Omental fat pad (tissue), 4 donors: ENCODE data around the gene GLRA1. TPM values are rescaled to one million over a fixed set of nuclear protein-coding genes. Genes with fewer than 3 reads are reported as not detected.

Source experiments
- ATAC-seq: fragments of 150-250 bp; one replicate; pipeline ENCODE4 v1.9.1; 2016; ENCODE audit warnings: mild to moderate bottlenecking, moderate library complexity; ENCODE audit not compliant: low FRiP score
- DNase-seq: peaks from one replicate; pipeline ENCODE4 v3.0.0-alpha.2; 2019; ENCODE audit warnings: low spot score
- total RNA-seq, 4 donors: library from RNA; depleted of rRNA; stranded (reverse); fragments of >200 nt; gene quantifications; one replicate each; pipeline ENCODE4 v1.1.0, GENCODE V29; 2016
- TF ChIP-seq, protein P1 (sequence below), 3 donors: fragments of 450-650 bp; IDR thresholded peaks; one replicate each; pipeline ENCODE4 v1.5.1; 2016 to 2017; ENCODE audit warnings: antibody characterized with exemption in 3 of 3, mild to moderate bottlenecking in 3 of 3, moderate library complexity in 2 of 3

GLRA1 gene
- total RNA-seq, 4 donors from 2014 or later: not detected

DNA sequence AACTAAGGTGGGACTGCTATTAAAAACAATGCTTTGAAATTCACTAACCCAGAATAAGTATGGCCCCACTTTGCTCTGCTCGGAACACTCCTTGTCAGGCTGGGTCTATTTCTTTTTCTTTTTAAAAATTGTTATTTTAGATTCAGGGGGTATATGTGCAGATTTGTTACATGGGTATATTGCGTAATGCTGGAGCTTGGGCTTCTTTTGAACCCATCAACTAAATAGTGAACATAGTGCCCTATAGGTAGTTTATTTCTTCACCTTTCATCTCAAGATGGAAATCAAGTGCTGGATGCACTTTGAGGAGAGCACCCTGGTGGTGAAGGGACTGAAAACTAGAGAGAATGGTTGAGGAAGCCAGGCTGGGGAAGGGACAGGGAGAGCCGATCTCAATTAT lies 51.0 kb downstream of the GLRA1 start:
- ATAC-seq (no peak), DNase-seq (no peak)
- TF ChIP-seq, protein P1, sequence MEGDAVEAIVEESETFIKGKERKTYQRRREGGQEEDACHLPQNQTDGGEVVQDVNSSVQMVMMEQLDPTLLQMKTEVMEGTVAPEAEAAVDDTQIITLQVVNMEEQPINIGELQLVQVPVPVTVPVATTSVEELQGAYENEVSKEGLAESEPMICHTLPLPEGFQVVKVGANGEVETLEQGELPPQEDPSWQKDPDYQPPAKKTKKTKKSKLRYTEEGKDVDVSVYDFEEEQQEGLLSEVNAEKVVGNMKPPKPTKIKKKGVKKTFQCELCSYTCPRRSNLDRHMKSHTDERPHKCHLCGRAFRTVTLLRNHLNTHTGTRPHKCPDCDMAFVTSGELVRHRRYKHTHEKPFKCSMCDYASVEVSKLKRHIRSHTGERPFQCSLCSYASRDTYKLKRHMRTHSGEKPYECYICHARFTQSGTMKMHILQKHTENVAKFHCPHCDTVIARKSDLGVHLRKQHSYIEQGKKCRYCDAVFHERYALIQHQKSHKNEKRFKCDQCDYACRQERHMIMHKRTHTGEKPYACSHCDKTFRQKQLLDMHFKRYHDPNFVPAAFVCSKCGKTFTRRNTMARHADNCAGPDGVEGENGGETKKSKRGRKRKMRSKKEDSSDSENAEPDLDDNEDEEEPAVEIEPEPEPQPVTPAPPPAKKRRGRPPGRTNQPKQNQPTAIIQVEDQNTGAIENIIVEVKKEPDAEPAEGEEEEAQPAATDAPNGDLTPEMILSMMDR (IDR thresholded peaks at IDR 0.05): no peak

DNA sequence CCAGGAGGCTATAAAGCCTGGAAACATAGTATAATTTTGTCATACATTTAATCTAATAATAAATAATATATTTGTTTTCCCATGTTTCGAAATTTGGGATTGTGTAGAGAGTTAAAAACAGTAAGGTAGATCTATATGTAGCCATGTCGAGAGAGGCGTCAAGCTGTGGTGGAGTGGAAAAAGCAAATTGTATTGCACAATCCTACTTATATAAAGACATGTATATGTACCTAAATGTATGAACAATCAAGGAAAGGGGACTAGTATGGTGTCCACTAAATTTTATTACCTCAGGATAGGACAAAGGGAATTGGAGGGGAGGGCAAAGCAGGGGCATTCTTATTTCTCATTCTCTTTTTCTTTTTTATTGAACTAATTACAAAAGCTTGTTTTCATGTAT lies 52.0 kb downstream of the GLRA1 start:
- TF ChIP-seq, protein P1 (IDR thresholded peaks at IDR 0.05): no peak
- DNase-seq (no peak), ATAC-seq (no peak)

DNA sequence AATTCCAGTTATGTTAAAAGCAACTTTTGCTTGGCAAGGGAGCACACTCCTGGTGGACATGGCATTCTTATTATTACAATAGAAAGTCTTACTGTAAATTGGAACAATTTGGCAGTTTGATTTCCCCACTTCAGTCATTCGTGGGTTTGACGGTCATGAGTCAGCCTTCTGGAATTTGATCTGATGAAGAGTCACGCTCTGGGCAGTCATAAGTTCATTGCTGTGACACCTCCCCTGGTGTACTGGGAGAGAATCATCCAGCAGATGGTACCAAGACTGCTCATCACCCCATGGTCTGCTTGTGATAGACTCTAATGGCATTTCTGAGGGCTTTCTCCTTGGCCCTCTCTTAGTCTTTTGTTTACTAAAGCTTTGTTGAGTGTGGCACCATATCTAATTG lies 53.8 kb downstream of the GLRA1 start:
- DNase-seq (no peak), ATAC-seq (no peak)
- TF ChIP-seq, protein P1 (IDR thresholded peaks at IDR 0.05): no peak

DNA sequence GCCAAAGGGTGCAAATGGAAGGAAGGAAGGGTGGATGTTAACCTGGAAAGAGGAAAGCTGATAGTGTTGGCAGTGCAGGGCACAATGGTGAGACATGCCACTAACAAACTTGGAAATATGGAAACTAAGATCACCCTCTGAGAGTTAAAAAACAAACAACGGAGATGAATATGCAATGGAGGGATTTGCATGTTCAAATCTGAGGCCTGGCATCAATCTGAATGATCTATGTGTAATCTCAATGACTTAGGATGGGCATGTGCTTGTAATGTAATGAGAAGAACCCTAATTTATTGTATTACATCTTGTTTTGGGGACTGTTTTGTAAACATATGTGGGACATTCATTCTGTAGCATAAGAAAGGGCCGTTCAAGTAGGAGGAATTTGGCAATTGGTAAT lies 54.4 kb downstream of the GLRA1 start:
- TF ChIP-seq, protein P1 (IDR thresholded peaks at IDR 0.05): no peak
- DNase-seq (no peak), ATAC-seq (no peak)

DNA sequence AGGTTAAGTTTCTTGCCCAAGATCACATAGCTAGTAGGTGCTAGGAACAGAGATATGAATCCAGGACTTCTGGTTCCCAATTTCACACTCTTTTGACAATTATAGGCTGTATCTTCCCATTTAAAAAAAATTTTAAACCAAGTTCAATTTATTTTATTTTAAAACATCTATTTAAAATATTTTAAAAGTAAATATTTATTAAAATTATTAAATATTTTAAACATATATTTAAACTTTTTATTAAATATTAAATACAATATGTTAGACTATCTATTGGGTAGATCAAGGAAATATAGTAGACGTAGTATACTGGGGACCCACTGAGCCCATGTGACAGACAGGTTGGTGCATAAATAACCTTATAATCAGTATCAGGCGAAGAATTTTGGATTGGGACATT lies 54.8 kb downstream of the GLRA1 start:
- ATAC-seq (no peak), DNase-seq (no peak)
- TF ChIP-seq, protein P1 (IDR thresholded peaks at IDR 0.05): no peak

DNA sequence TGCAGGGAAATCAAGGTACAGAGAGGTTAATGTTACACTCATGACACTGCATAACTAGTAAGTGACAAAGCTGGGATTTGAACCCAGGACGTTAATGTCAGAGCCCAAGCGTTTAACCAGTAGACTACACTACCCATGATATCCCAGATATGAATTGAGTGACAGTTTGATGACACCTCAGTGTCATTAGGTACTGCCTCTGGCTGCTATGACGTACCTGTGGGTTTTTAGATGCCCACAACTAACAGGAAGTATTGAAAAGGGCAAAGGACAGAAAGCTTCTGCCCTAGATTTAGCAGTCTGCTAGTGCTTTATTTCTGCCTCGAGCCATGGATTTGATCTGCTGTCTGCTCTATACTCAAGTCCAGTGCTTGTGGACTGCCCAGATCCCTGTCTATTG lies 56.2 kb downstream of the GLRA1 start:
- TF ChIP-seq, protein P1 (IDR thresholded peaks at IDR 0.05): no peak
- no peak for DNase-seq
- ATAC-seq: no peak

DNA sequence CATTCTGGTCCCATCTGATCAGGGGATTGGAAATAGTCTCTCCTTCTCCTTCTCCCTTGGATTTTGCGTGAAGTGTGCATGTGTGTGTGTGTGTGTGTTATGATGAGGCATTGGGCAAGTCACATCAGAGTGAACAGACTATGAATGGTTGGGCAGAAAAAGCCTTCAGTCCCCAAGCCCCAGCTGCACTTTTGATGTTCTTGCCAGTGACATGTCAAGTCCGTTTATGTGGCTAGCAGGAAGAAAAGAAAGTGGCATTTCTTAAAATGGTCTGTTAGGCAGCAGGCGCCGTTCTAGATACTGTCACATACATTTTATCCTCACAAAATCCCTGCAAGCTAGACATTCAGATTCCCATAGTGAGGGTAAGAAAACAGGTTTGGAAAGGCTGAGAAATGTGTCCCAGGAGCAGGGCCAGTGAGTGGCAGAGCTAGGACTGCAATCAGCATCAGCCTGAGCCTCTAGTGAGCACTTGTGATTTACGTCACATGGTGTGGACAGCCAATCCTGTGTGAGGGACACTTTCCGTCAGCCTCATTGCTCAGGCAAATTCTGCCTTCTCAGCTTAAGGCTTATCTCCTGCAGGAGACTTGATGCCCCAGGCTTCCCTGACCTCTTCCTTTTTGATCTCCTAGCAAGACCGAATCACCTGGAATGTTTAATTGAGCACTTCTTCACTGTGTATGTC lies 60.4 kb downstream of the GLRA1 start:
- TF ChIP-seq, protein P1 (IDR thresholded peaks at IDR 0.05): no peak
- no peak for ATAC-seq
- no peak for DNase-seq
